Liver (tissue), 10 donors: Measurements from ENCODE around the gene COQ8A. TPM values are rescaled to one million over a fixed set of nuclear protein-coding genes. Genes with fewer than 3 reads are reported as not detected.

Source experiments
- DNase-seq: peaks from one replicate; pipeline ENCODE4 v3.0.0-alpha.2; 2017; ENCODE audit warnings: low spot score
- H3K27ac ChIP-seq, 2 donors: one replicate each; pipeline ENCODE4 v1.7.0; 2013; ENCODE audit warnings: inconsistent platforms in 2 of 2, low read length in 2 of 2, control low read depth in 1 of 2, low read depth in 1 of 2, mild to moderate bottlenecking in 1 of 2
- H3K27me3 ChIP-seq, 4 donors: one replicate each; pipeline versions ENCODE4 v1.6.1 to v1.7.0; 2013; ENCODE audit warnings: low read length in 3 of 4, inconsistent platforms in 1 of 4, mild to moderate bottlenecking in 1 of 4, moderate library complexity in 1 of 4; ENCODE audit not compliant: control insufficient read depth in 4 of 4, insufficient read depth in 4 of 4
- H3K36me3 ChIP-seq, 4 donors: one replicate each; pipeline versions ENCODE4 v1.6.1 to v1.7.0; 2013; ENCODE audit warnings: low read length in 3 of 4, mild to moderate bottlenecking in 3 of 4, low read depth in 1 of 4, moderate library complexity in 1 of 4; ENCODE audit not compliant: control insufficient read depth in 4 of 4, insufficient read depth in 3 of 4
- H3K4me1 ChIP-seq, 4 donors: one replicate each; pipeline versions ENCODE4 v1.6.1 to v1.7.0; 2013; ENCODE audit warnings: low read length in 3 of 4, mild to moderate bottlenecking in 3 of 4, moderate library complexity in 1 of 4; ENCODE audit not compliant: control insufficient read depth in 4 of 4, insufficient read depth in 4 of 4
- H3K4me3 ChIP-seq, 3 donors: one replicate each; pipeline versions ENCODE4 v1.6.1 to v1.7.0; 2013; ENCODE audit warnings: low read length in 3 of 3, control low read depth in 1 of 3, low read depth in 1 of 3, mild to moderate bottlenecking in 1 of 3
- H3K9ac ChIP-seq, 2 donors: one replicate each; pipeline ENCODE4 v1.7.0; 2013; ENCODE audit warnings: low read length in 2 of 2, mild to moderate bottlenecking in 2 of 2, moderate library complexity in 2 of 2, control low read depth in 1 of 2, low read depth in 1 of 2
- H3K9me3 ChIP-seq, 4 donors: one replicate each; pipeline versions ENCODE4 v1.6.1 to v1.7.0; 2013; ENCODE audit warnings: low read length in 3 of 4; ENCODE audit not compliant: control insufficient read depth in 4 of 4
- ATF3 ChIP-seq: IDR thresholded peaks from 2 replicates; pipeline ENCODE4 v1.6.1; 2016; ENCODE audit warnings: antibody characterized with exemption
- FOXA1 ChIP-seq: IDR thresholded peaks from 2 replicates; pipeline ENCODE4 v1.6.1; 2016; ENCODE audit warnings: antibody characterized with exemption
- FOXA2 ChIP-seq: IDR thresholded peaks from 2 replicates; pipeline ENCODE4 v1.6.1; 2016; ENCODE audit warnings: antibody characterized with exemption
- GABPA ChIP-seq, 2 donors: IDR thresholded peaks in 1 of 2; conservative IDR thresholded peaks in 1 of 2; 2 replicates each; pipeline ENCODE4 v1.6.1; 2016; ENCODE audit warnings: antibody characterized with exemption in 2 of 2, mild to moderate bottlenecking in 1 of 2, moderate library complexity in 1 of 2
- MAX ChIP-seq: IDR thresholded peaks from 2 replicates; pipeline ENCODE4 v1.6.1; 2016; ENCODE audit warnings: antibody characterized with exemption
- REST ChIP-seq: IDR thresholded peaks from 2 replicates; pipeline ENCODE4 v1.6.1; 2016; ENCODE audit warnings: antibody characterized with exemption, mild to moderate bottlenecking
- SP1 ChIP-seq: IDR thresholded peaks from 2 replicates; pipeline ENCODE4 v1.6.1; 2018; ENCODE audit warnings: antibody characterized with exemption, mild to moderate bottlenecking
- TAF1 ChIP-seq: conservative IDR thresholded peaks from 2 replicates; pipeline ENCODE4 v1.6.1; 2016; ENCODE audit warnings: antibody characterized with exemption, mild to moderate bottlenecking
- WGBS: extraction: QIAGEN DNeasy Blood & Tissue Kit; methylation state at CpG from one replicate; pipeline ENCODE4 v1.1.7; 2013; 5-methylcytosine and 5-hydroxymethylcytosine counted together
- polyA plus RNA-seq, 2 donors: library from polyadenylated mRNA; stranded (reverse) in 1 of 2; unstranded in 1 of 2; fragments of 200-250 nt in 1 of 2; fragments of >200 nt in 1 of 2; fragmentation: Nextera tagmentation in 1 of 2; extraction: Ambion mirVana in 1 of 2; gene quantifications; one replicate each; pipeline versions ENCODE4 v1.2.1 to v1.2.3, GENCODE V29; 2013 to 2015
- small RNA-seq: library from RNA; depleted of rRNA; stranded (forward); fragments of <200 nt; gene quantifications from one replicate; pipeline ENCODE3, GENCODE V24; 2014
- total RNA-seq, 2 donors: library from RNA; depleted of rRNA; stranded (reverse); fragments of >200 nt; gene quantifications; one replicate each; pipeline ENCODE4 v1.2.3, GENCODE V29; 2014
- donor health status: healthy.
- donor health status: healthy.
- donor health status: healthy.
- donor health status: healthy.
- donor health status: healthy.

Gene COQ8A
- total and polyA plus RNA-seq, 4 donors: 24.4 to 60.0 (median 54.9) TPM

- H3K4me3 ChIP-seq: no peak overlapping the region
- no peaks in the 10 kb centered on the region for H3K27me3 ChIP-seq
- no peaks in the 10 kb centered on the region for H3K4me1 ChIP-seq
- no peak overlapping the region for H3K27ac ChIP-seq
- no peak for DNase-seq
- H3K9ac ChIP-seq: no peak overlapping the region
- WGBS: 89% methylated on average over 1 of the region's 1 CpG
- TF ChIP-seq ATF3 (no peak), FOXA1 (no peak), SP1 (no peak), FOXA2 (no peak), TAF1 (no peak), MAX (no peak), REST (no peak), GABPA (IDR thresholded peaks at IDR 0.05 in 1 of 2, conservative IDR thresholded peaks at IDR 0.05 in 1 of 2) (no peak)
- H3K9me3 ChIP-seq: no peaks in the 10 kb centered on the region
- H3K36me3 ChIP-seq: peaks cover 0 to 9% (median 6%) of the 10 kb centered on the region in 4 donors
Measured at GRCh38 chr1:227037121-227037520, 97.0 kb downstream of the COQ8A start.

Small RNAs within 50 kb of the gene (small RNA-seq; reads per million reads assigned to genes)
- gene AL353689.1: not detected

Other genes starting within 250 kb of the COQ8A start
- gene ITPKB, start 201.0 kb upstream of the COQ8A start, total RNA-seq: 1 to 10 TPM; 5.6 to 5.8 TPM
- gene ITPKB, start 201.0 kb upstream of the COQ8A start, polyA plus RNA-seq: 1 to 10 TPM in 1 of 2 donors, under 1 TPM in 1; 0.61 to 1.8 TPM
- gene PSEN2, start 69.7 kb upstream of the COQ8A start, total RNA-seq: 10 to 100 TPM in 1 of 2 donors, 1 to 10 TPM in 1; 6.9 to 19.0 TPM
- 10 to 100 TPM in 1 of 2 donors, 1 to 10 TPM in 1; 9.8 to 11.7 TPM for gene PSEN2, start 69.7 kb upstream of the COQ8A start, polyA plus RNA-seq